Activated CD4-positive, alpha-beta T cell treated with anti-CD3 and anti-CD28 coated beads, Interleukin-2, amount 50 U/mL, for 4 hours (primary cell): Measurements from ENCODE around the gene FGF9.

ENCODE experiments used
- DNase-seq, 2 experiments: peaks; one replicate each; pipeline ENCODE4 v3.0.0-alpha.2; 2020

FGF9 gene

GRCh38 chr13:21670883-21671619 is at the start of gene FGF9:
Gene FGF9 (plus strand): TSS chr13:21671073. CDS start chr13:21671913, 840 bp downstream.
- peak; percentile 63 to 73 for DNase-seq

DNA sequence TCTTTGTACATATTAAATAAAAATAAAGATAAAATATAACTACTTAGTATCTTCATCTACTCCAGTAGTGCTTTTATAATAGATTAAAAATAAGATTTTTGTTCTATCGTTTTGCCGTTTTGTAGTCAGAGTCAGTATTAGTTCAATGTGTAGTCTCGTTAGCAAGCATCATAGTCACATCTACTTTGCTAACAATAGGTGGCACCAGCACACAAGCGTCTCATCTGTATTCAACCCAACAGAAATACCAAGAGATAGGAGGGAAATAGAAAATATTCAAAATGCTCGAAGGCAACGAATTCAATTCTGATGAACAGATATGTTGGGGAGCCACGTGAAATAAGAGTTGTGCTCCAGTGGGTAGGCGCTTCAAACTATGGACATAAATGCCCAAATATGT is 45.5 kb upstream of the FGF9 start:
- DNase-seq: no peak

DNA sequence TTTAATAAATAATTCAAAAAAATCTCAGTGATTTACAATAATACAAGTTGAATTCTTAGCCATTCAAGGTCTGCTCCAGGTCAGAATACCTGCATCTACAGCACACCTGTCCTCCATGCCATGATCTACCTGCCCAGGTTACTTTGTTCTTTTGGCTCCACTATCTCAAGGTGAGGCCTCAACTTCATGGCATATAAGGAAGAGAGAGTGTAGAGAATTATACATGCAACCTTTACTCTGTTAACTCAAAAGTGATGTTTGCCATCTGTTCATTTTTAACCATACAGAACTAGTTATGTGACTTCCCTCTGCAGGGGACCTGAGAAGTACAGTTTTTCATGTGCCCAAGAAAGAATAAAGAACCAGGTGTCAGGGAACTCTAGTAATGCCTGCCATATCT is 38.7 kb upstream of the FGF9 start:
- DNase-seq: no peak

- no peak for DNase-seq
Observed at GRCh38 chr13:21636656-21637055, 34.2 kb upstream of the FGF9 start.

DNA sequence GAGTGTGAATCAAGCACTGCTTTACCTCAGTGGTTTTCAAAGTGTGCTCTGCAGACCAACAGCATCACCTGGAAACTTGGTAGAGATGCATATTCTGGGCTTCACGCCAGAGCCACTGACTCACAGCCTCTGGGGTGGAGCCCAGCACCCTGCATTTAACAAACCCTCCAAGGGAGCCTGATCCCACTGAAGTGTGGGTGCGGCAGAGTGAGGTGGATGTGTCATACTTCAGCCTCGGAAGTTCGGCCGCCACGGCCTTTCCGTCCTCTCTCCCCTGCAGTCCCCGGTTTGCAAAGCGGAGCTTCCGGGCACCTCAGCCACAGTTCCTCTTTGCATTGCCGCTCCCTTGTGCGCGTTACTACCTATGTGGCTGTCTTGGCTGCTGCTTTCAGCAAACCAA is 33.6 kb upstream of the FGF9 start:
- peak; percentile 10 to 21 for DNase-seq

DNA sequence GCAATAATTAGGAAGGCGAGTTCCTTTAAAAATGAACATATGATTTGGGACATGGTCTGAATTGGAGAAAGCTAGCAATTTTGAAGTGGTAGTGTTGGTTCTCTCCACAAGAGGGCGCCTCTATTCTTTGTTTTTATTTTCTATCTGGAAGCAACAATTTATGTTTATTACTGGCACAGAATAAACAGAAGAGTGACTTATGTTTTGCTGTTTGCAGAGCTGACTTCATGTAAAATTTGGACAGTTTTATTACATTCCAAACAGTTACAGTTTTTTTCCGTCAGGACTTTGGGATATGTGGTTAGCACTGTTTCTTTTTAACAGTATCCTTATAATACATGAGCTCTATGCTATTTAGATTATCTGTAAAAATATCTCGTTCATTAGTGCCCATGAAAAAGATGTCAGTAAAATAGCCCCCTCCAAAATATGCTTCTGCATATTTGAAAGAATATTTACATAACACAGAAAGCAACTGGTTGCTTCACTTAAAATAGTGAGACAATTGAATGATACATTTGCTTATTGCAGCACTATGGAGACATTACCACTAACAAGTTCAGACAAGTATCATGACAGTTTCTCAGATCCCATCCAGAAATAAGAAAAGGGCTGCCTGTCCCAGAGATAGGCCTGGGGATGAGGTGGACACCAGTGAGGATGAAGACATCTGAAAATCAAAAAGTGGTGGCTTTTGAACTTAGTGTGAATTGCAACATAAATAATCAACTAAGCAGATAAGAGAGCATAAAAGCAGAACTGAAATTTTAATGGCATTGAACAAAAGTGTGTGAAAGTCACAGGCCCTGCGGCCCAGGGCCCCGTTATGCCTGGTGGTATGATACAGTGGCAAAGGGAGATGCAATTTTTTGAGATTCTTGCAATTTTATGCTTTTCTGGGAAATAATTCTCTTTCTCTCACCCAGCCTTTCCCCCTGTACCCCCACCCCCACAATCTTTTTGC is 32.3 kb upstream of the FGF9 start:
- peak; percentile 4 to 17 for DNase-seq

DNA sequence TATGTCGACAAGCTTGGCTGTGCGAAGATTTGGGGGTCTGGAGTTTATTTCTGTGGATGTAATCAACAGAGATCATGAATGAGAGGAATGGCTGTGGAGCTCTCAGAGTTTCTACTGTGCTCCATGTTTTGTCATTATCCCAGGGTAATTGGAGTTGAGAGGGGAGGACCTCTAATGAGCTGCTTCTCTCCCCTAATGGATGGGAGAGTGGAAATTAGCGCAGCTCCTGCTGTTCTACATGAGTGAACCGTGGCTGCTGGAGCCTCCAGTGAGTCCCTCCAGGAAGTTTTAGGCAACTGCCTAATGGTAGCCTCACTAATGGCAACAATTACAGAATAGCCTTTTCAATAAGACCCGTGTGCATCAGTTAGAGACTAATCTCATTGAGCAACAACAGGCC is 31.3 kb upstream of the FGF9 start:
- DNase-seq: no peak

- DNase-seq: no peak
Observed at GRCh38 chr13:21641629-21642028, 29.2 kb upstream of the FGF9 start.

GRCh38 chr13:21657538-21657937 is 13.3 kb upstream of the FGF9 start:
- DNase-seq: no peak

- no peak for DNase-seq
Observed at GRCh38 chr13:21659087-21659486, 11.8 kb upstream of the FGF9 start.

- no peak for DNase-seq
Observed at GRCh38 chr13:21661097-21661909, 9.6 kb upstream of the FGF9 start.

GRCh38 chr13:21663197-21663596 is 7.7 kb upstream of the FGF9 start:
- no peak for DNase-seq

- DNase-seq: no peak
Observed at GRCh38 chr13:21668732-21669275, 2.1 kb upstream of the FGF9 start.

- peak; percentile 57 to 58 for DNase-seq
Observed at GRCh38 chr13:21670006-21670882, 629 bp upstream of the FGF9 start.

DNA sequence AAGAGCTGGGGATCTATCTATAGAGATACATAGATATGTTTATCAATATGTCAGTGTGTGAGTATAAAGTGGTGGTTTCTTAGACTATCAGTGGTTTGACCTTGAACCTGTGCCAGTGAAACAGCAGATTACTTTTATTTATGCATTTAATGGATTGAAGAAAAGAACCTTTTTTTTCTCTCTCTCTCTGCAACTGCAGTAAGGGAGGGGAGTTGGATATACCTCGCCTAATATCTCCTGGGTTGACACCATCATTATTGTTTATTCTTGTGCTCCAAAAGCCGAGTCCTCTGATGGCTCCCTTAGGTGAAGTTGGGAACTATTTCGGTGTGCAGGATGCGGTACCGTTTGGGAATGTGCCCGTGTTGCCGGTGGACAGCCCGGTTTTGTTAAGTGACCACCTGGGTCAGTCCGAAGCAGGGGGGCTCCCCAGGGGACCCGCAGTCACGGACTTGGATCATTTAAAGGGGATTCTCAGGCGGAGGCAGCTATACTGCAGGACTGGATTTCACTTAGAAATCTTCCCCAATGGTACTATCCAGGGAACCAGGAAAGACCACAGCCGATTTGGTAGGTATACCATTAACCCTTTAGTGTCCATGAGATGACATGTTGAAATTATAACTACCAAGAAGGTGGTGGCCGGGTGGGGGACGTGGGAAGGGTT is 880 bp downstream of the FGF9 start:
- no peak for DNase-seq

DNA sequence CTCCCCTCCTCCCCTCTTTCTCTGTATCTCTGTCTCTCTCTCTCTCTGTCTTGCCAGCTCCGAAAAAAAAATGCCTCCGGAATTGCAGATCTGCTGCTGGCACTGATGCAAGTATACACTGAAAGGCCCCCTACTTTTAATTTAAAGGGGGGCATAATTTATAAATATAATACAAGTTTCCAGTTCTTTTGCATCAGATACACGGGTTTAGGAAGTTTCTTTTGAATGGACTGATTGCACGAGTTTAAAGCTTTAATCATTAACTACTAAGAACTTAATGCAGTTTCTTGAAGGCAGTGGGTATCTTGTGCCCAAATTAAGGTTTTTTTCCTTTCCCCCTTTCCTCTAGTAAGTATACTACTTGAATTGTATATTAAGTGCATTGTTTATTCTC is 1.4 kb downstream of the FGF9 start:
- no peak for DNase-seq

- DNase-seq: no peak
Observed at GRCh38 chr13:21672796-21673538, 2.1 kb downstream of the FGF9 start.

- DNase-seq: peak in 1 of 2 experiments; percentile 33
Observed at GRCh38 chr13:21673539-21673788, 2.6 kb downstream of the FGF9 start.

GRCh38 chr13:21673789-21674489 is 3.1 kb downstream of the FGF9 start:
- no peak for DNase-seq

GRCh38 chr13:21674490-21675009 is 3.7 kb downstream of the FGF9 start:
- DNase-seq: no peak
